Stimulated activated CD4-positive, alpha-beta T cell treated with anti-CD3 and anti-CD28 coated beads, Interleukin-4, amount 100 ng/mL, for 4 hours (primary cell): Measurements from ENCODE around the gene ANKRD9.

Experiments used
- DNase-seq, 2 experiments: peaks; one replicate each; pipeline ENCODE4 v3.0.0-alpha.2; 2020

The ANKRD9 gene

DNA sequence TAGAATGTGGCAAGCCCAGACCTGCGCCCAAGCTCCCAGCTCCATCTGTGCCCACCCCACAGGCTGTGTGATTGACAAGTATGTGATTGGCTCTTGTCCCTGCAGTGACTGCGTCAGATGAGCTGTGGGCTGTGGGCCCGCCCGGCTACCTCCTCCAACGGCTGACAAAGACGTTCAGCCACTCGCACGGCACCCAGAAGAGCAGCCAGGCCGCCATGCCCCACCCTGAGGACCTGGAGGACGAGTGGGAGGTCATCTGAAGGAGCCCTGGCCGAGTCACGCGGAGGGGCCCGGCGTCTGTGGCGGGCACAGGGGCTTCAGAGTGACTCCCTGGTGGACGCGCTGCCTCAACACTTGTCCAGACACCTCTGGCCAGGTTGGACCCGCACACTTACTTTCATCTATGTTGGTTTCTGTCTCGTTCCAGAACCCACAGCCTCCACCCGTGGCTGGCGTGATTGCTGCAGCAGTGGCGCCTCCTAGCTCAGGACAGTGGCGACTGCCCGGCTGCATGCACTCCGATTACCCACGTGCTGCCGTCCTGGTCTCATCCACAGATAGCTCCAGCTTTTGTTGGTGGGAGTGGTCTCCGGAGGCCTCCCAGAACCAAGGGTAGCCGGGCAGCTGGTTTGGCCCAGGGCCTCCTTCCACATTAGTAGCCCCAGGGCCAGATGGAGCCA lies 11.4 kb downstream of the ANKRD9 start:
- no peak for DNase-seq

DNA sequence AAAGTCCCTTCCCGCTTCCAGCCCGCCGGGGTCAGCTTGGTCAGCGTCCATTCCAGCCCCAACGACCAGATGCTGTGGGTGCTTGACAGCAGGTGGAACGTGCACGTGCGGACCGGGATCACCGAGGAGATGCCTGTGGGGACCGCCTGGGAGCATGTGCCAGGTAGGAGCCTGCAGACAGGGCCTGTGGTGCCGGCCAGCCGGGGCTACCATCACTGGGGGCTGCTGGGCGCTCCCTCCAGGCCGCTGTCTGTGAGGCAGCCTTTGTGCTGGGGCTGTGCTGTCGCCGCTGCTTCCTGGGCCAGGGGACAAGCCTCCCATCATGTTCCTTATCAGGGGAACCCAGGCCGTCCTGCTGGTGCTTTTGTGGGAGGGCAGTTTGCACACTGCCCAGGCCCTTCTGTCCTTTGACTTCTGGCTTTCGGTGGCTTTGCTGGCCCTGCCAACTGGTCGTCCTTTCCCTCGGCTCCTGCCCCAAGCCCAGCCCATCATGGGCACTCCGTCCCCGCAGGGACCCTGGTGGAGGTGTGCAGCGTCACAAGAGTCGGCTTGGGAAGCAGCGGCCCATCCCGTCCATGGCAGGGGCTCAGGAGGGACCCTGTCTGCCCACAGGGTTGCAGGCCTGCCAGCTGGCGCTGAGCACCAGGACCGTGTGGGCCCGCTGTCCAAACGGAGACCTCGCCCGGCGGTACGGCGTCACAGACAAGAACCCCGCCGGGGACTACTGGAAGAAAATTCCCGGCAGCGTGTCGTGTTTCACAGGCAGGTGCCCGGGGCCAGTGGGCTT lies 12.4 kb downstream of the ANKRD9 start:
- no peak for DNase-seq

GRCh38 chr14:102496331-102496691 lies 13.3 kb downstream of the ANKRD9 start:
- no peak for DNase-seq

DNA sequence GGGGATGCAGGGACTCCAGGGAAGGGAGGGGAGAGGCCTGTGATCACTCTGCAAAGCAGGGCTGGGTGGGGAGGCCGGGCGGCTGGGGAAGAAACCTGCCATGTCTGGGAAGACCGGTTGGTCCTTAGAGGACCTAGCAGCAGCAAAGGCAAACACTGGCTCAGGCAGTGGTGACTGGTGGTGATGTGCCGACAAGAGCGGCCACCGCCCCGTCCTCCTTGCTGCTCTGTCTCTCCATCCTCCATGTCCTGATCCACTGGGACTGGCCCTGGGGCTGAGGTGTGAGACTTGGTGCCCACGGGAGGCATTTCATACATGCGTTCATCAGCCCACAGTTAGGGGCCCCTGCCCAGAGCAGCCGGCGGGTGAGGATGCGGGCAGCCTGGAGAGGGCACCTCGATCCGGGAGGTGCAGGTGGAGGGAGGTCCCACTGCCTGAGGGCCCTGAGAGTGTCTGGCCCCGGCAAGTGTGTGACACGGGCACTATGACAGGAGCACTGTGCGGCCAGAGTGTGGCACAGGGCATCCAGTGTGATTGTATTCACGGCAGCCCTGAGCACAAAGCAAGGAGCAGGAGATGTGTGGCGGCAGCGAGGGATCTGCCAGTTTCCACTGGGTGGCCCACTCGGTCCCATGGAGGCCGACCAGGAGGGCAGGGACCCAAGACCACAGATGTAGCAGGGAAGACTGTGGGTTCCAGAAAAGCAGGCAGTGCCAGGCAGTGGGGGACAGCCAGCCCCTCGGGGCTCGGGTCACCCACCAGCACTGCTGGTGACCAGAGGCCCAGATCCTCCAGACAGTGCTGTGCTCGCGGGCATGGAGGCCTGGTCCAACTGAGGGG lies 13.9 kb downstream of the ANKRD9 start:
- DNase-seq: no peak

GRCh38 chr14:102493585-102493984 lies 16.0 kb downstream of the ANKRD9 start:
- DNase-seq: no peak

DNA sequence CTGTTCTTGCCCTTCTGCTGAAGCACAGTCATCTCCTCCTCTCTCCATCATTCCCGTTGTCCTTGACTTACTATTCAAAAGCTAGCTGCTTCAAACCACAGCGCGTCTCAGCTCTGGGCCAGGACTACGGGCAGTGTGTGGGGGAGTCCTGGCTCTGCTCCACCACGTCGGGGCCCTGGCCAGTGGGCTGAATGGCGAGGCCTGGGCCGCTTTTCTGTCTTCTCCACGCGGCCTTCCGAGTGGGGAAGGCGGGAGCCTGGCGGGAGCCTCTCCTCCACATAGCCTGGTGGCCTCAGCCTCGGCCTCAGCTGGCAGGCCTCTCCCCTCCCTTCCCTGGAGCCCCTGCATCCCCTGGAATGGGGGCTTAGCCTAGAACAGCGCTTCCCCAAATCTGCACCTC lies 16.5 kb downstream of the ANKRD9 start:
- no peak for DNase-seq

- DNase-seq: no peak
Observed at GRCh38 chr14:102492531-102492910, 17.1 kb downstream of the ANKRD9 start.

DNA sequence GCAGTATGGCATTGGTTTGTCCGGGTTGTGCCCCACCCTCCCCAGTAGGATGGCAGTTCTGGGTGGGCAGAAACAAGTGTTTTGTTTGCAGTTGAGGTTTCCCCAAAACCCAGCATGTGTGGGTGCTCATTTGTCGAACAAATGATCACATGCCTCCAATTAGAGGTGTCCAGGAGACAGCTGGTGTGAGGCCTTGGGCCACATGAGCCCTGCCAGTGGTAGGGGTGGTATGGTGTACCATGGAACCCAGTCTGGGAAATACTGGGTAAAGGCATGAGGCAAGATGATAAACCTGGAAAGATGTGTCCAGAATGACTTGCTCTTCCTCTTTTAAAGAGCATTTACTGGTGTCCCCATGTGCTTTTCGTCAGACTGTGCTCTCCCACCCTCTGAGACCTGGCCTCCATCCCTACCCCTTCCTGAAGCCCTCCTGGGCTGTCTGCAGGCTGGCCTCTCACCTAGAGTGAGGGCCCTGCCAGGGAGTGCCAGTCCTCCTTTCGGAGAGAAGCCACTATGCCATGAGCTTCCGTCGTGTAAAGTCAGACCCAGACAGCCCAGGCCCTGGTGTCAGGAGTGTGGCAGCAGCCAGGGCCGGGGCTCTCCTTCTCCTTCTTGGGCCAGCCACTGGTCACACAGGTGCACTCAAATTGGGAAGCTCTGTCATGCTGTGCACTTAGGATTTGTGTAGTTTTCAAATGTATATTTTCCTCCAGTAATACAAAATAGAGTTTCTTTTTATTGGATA lies 17.6 kb downstream of the ANKRD9 start:
- no peak for DNase-seq

DNA sequence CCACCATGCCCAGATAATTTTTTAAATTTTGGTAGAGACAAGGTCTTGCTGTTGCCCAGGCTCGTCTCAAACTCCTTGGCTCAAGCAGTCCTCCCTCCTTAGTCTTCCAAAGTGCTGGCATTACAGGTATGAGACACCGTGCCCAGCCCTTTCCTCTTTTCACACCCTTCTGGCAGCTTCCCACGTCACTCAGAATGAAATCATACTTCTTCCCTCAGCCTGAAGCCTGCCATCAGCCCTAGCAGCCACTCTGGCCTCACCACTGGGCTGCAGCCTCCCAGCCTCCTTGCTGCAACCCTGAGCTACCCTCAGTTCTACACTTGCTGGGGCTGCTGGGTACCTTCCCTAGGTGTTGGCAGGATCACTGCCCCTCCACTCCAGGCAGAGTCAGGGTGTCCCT lies 18.2 kb downstream of the ANKRD9 start:
- no peak for DNase-seq

- no peak for DNase-seq
Observed at GRCh38 chr14:102490456-102490855, 19.1 kb downstream of the ANKRD9 start.

DNA sequence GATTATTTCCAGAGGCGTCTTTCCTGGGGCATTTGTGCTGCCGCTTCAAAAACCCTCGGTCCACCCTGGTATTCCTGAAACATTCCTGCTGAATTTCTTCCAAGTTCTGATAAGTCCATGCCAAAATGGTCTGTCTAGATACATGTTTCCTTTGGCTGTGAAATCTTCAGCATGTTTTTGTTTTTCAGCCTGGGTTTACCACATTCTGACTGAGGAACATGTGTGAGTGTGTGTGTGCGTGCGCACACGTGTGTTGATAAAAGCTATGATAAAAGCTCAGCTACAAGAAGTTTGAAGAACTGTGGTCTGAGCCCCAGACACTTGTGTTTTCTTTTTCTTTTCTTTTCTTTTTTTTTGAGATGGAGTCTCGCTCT lies 22.4 kb downstream of the ANKRD9 start:
- DNase-seq: no peak

GRCh38 chr14:102486513-102487203 lies 22.9 kb downstream of the ANKRD9 start:
- no peak for DNase-seq

DNA sequence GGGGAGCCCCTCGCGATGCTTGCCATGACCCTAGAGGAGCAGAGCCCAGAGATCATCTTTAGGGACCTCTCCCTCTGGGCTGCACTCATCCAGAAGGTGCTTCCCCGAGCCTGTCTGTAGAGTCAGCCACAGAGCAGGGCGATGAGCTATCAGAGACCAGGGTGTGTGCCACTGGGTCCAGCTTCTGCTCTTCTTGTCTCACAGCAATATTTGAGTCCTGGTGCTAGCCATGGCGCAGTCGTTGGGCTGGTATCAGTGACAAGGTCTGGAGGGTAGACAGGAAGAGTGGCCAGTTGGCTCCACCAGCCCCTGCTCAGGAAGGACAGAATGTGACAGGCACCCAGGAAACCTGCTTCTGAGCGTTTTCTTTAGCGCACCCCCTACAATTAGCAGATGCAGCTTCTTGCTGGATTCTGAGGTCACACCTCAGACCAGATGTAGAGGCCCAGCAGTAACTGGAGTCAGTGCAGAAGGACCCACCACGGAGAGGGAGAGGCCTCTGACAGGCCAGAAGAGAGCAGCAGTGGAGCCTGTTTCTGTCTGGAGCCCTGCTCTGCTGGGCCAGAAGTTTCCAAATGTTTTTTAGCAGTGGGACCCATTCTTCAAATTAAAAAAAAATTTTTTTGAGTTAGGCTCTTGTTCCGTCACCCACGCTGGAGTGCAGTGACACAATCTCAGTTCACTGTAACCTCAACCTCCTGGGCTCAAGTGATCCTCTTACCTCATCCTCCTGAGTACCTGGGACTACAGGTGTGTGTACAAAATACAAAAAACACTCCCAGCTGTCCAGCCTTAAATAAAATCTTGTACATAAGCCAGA lies 23.7 kb downstream of the ANKRD9 start:
- DNase-seq: no peak

GRCh38 chr14:102484316-102484715 lies 25.3 kb downstream of the ANKRD9 start:
- no peak for DNase-seq

GRCh38 chr14:102481791-102482238 lies 27.8 kb downstream of the ANKRD9 start:
- no peak for DNase-seq

DNA sequence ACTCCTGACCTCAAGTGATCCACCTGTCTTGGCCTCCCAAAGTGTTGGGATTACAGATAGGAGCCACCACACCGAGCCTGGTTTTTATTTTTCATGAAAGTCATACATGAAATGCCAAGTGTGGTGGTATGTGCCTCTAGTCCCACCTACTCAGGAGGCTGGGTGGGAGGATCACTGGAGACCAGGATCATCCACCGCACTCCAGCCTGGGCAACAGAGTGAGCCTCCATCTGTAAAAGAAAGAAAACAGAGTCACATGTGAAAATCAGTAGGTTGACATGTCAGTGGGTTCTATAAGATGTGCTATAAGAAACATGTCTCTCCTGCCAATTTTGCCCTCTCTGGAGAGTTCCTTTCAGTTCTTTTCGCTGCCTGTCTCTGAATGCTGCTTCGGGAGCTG lies 28.2 kb downstream of the ANKRD9 start:
- no peak for DNase-seq

DNA sequence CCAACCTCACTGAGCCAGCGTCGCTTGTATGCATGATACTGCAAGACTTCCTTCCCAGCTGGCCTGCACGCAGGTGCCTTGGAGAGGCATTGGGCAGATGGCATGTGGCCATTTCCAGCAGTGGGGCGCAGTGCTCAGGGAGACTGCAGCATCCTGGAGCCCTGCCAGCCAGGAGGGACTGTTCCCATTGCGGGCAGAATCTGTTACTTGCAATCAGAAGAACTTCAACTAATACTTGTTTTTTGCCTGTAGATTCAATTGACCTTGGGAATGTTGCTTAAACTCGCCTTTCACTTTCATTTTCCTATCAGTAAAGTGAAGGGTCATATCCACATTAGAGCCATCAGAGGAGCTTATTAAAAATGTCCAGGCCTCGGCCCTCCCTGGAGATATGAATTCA lies 29.8 kb downstream of the ANKRD9 start:
- no peak for DNase-seq

GRCh38 chr14:102479107-102479506 lies 30.5 kb downstream of the ANKRD9 start:
- DNase-seq: no peak

DNA sequence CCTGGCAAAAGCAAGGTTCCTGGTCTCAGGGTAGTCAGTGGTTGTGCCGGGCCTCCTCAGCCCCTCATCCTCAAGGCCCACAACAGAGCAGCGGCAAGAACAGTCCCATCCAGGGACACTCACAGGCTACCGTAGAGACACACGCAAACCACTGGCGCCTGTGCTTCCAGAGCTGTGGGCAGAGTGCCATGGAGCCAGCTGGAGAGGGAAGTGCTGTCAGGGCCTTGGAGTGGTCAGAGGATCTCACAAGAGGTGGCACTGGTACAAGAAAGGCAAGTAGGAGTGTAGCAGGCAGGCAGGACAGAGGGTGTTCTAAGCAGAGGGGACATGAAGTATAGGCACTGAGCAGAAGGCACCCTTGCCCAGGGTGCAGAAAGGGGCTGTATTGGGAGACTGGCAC lies 34.6 kb downstream of the ANKRD9 start:
- no peak for DNase-seq

- DNase-seq: no peak
Observed at GRCh38 chr14:102473559-102473958, 36.0 kb downstream of the ANKRD9 start.

DNA sequence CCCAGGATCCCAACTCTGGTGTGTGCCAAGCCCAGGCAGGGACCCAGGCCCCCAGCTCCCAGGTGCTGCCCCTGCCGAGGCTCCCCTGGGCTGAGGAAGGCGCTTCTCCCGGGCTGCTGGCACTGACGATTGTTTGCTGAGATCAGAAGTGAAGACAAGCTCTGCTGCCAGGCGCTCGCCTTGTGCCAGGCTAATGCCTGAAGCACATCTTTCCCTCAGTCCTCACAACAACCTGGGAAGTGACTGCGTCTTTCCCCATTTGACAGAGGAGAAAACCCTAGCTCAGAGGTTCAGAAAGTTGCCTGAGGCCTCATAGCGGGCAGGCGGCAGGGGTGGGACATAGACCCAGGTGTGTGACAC lies 36.8 kb downstream of the ANKRD9 start:
- no peak for DNase-seq
